ENCODE results near the gene MYO1A.
A peak's percentile ranks its signal among the peaks of the same experiment; 100 is the strongest.

GRCh38 chr12:57001448-57001906 is 48.5 kb downstream of the MYO1A start:
- TF ChIP-seq, protein P1, sequence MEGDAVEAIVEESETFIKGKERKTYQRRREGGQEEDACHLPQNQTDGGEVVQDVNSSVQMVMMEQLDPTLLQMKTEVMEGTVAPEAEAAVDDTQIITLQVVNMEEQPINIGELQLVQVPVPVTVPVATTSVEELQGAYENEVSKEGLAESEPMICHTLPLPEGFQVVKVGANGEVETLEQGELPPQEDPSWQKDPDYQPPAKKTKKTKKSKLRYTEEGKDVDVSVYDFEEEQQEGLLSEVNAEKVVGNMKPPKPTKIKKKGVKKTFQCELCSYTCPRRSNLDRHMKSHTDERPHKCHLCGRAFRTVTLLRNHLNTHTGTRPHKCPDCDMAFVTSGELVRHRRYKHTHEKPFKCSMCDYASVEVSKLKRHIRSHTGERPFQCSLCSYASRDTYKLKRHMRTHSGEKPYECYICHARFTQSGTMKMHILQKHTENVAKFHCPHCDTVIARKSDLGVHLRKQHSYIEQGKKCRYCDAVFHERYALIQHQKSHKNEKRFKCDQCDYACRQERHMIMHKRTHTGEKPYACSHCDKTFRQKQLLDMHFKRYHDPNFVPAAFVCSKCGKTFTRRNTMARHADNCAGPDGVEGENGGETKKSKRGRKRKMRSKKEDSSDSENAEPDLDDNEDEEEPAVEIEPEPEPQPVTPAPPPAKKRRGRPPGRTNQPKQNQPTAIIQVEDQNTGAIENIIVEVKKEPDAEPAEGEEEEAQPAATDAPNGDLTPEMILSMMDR (IDR thresholded peaks at IDR 0.05 in 4 of 5, conservative IDR thresholded peaks at IDR 0.05 in 1 of 5) = peak in 4 of 5 experiments; percentile 44 to 60 (median 54)
- no peak for TF ChIP-seq POLR2A (IDR thresholded peaks at IDR 0.05)

All from gastrocnemius medialis (tissue), 4 donors.